Right cardiac atrium (tissue), 5 donors: ENCODE measurements around the gene COX6A2. TPM values are rescaled to one million over a fixed set of nuclear protein-coding genes. Genes with fewer than 3 reads are reported as not detected.
"Not testable (repeated sequence)": the region's sequence is repeated elsewhere in the genome, so short reads cannot be mapped to it uniquely, and the experiment has no call there.

Experiments
- ATAC-seq, 2 donors: fragments of 200-7000 bp; cut with Tn5 transposase; one replicate each; pipeline versions ENCODE4 v1.8.0 to v1.9.1; 2020; ENCODE audit warnings: moderate library complexity in 2 of 2, mild to moderate bottlenecking in 1 of 2
- DNase-seq, 3 donors: peaks; one replicate each; pipeline ENCODE4 v3.0.0-alpha.2; 2020
- H3K27ac ChIP-seq: one replicate; pipeline ENCODE4 v1.5.1; 2013; ENCODE audit warnings: mild to moderate bottlenecking, low read length, control low read depth, moderate library complexity
- H3K27me3 ChIP-seq: one replicate; pipeline ENCODE4 v1.6.1; 2013; ENCODE audit not compliant: control insufficient read depth, insufficient read depth
- H3K4me1 ChIP-seq: one replicate; pipeline ENCODE4 v1.6.1; 2013; ENCODE audit warnings: low read length; ENCODE audit not compliant: control insufficient read depth, insufficient read depth
- H3K4me3 ChIP-seq: one replicate; pipeline ENCODE4 v1.5.1; 2013; ENCODE audit warnings: low read length, control low read depth
- H3K9me3 ChIP-seq: one replicate; pipeline ENCODE4 v1.6.1; 2013; ENCODE audit warnings: low read length; ENCODE audit not compliant: control insufficient read depth
- WGBS: extraction: QIAGEN DNeasy Blood & Tissue Kit; methylation state at CpG from one replicate; pipeline ENCODE4 v1.1.7; 2013; 5-methylcytosine and 5-hydroxymethylcytosine counted together
- intact Hi-C, 4 donors: fragments of 100-400 bp; cut with DNase I; formaldehyde crosslinking; loops; one replicate each; pipeline versions ENCODE4 v1.11.0 to v1.14.0; 2022 to 2023
- polyA plus RNA-seq: library from polyadenylated mRNA; stranded (reverse); fragments of 200-250 nt; gene quantifications from one replicate; pipeline ENCODE4 v1.2.3, GENCODE V29; 2013
- total RNA-seq, 4 donors: library from RNA; stranded (reverse); fragmentation: NEBNext Ultra II Directional; extraction: Animal tissue kit (Norgen Biotek cat#: 25700); gene quantifications; one replicate each; pipeline ENCODE4 v1.2.1, GENCODE V29; 2021
- donor health status: healthy with polysubstance abuse.
- donor health status: DM: no; HTN: yes; CAD: no.
- donor health status: DM: no; HTN: no; CAD: no.
- donor health status: DM: no; HTN: yes; CAD: no; lungs with severe emphysema.
- donor health status: DM: yes; HTN: yes; CAD: no.

Gene COX6A2
- total and polyA plus RNA-seq, 5 donors = 574 to 4,696 (median 1,072) TPM

- no peak overlapping the region for H3K4me3 ChIP-seq
- DNase-seq = peak in 1 of 3 donors; percentile 32
- ATAC-seq = peak; percentile 65 to 79
- H3K27me3 ChIP-seq = no peaks in the 10 kb centered on the region
- intact Hi-C loops = loop anchor here in 1 of 4 donors (10.0 kb wide), 1 partner anchor 468 kb away; the partner anchor contains the start of gene HSD3B7
- H3K9me3 ChIP-seq = no peaks in the 10 kb centered on the region
- peak overlapping the region; percentile 67 for H3K27ac ChIP-seq
- peaks cover 16% of the 10 kb centered on the region for H3K4me1 ChIP-seq
- WGBS = 45% methylated on average over 3 of the region's 3 CpGs
These were observed 24.5 kb upstream of the COX6A2 start for GRCh38 chr16:31452631-31453106.

GRCh38 chr16:31451681-31452351, 23.7 kb upstream of the COX6A2 start:
- H3K27ac ChIP-seq = no peak overlapping the region

GRCh38 chr16:31451201-31451600, 23.0 kb upstream of the COX6A2 start:
- ATAC-seq (no peak), DNase-seq (no peak)
- no peaks in the 10 kb centered on the region for H3K27me3 ChIP-seq
- H3K27ac ChIP-seq = no peak overlapping the region
- no peak overlapping the region for H3K4me3 ChIP-seq
- WGBS = 86% methylated on average over 5 of the region's 5 CpGs
- intact Hi-C loops = loop anchor here in 1 of 4 donors (10.0 kb wide), 1 partner anchor 466 kb away; the partner anchor contains the start of gene HSD3B7
- H3K4me1 ChIP-seq = peaks cover 13% of the 10 kb centered on the region
- H3K9me3 ChIP-seq = no peaks in the 10 kb centered on the region

More at GRCh38 chr16:31451681-31452351, 23.7 kb upstream of the COX6A2 start:
- DNase-seq (peak; percentile 65 to 84 (median 72)), ATAC-seq (peak; percentile 69 to 74)
- peaks cover 13% of the 10 kb centered on the region for H3K4me1 ChIP-seq
- WGBS = 45% methylated on average over 11 of the region's 11 CpGs
- H3K9me3 ChIP-seq = no peaks in the 10 kb centered on the region
- no peak overlapping the region for H3K4me3 ChIP-seq
- intact Hi-C loops = loop anchor here in 1 of 4 donors (10.0 kb wide), 1 partner anchor 467 kb away; the partner anchor contains the start of gene HSD3B7
- H3K27me3 ChIP-seq = no peaks in the 10 kb centered on the region

GRCh38 chr16:31445931-31446330, 17.8 kb upstream of the COX6A2 start:
- H3K4me3 ChIP-seq, ATAC-seq, DNase-seq, H3K27me3 ChIP-seq, intact Hi-C loops, H3K9me3 ChIP-seq, H3K4me1 ChIP-seq, H3K27ac ChIP-seq: not testable (repeated sequence)
- 69% methylated on average over 6 of the region's 6 CpGs for WGBS

- Histone ChIP-seq H3K27me3 (no peaks in the 10 kb centered on the region), H3K4me1 (no peaks in the 10 kb centered on the region), H3K4me3 (peak overlapping the region; percentile 50), H3K9me3 (no peaks in the 10 kb centered on the region), H3K27ac (no peak overlapping the region)
- 58% methylated on average over 34 of the region's 34 CpGs for WGBS
- DNase-seq = peak in 2 of 3 donors; percentile 57 to 66
- intact Hi-C loops = loop anchor here in 2 of 4 donors (5.0 kb wide), 2 partner anchors 455 to 460 kb away; partner anchors contain the start of gene HSD3B7 (in 1 of the 2)
- peak; percentile 2 to 6 for ATAC-seq
These were observed 13.8 kb upstream of the COX6A2 start for GRCh38 chr16:31441956-31442355.

GRCh38 chr16:31440516-31441184, 12.5 kb upstream of the COX6A2 start:
- no peaks in the 10 kb centered on the region for H3K4me1 ChIP-seq
- no peaks in the 10 kb centered on the region for H3K9me3 ChIP-seq
- peak overlapping the region; percentile 20 for H3K27ac ChIP-seq
- ATAC-seq (no peak), DNase-seq (no peak)
- H3K27me3 ChIP-seq = no peaks in the 10 kb centered on the region
- 45% methylated on average over 4 of the region's 4 CpGs for WGBS
- intact Hi-C loops = loop anchor here in 2 of 4 donors (5.0 kb wide), 2 partner anchors 453 to 458 kb away; partner anchors contain the start of gene HSD3B7 (in 1 of the 2)
- H3K4me3 ChIP-seq = no peak overlapping the region

- intact Hi-C loops = no loop called here
- Histone ChIP-seq H3K27ac (no peak overlapping the region), H3K4me1 (no peaks in the 10 kb centered on the region), H3K9me3 (no peaks in the 10 kb centered on the region), H3K27me3 (no peaks in the 10 kb centered on the region), H3K4me3 (no peak overlapping the region)
- WGBS = 75% methylated on average over 3 of the region's 3 CpGs
- DNase-seq (no peak), ATAC-seq (no peak)
These were observed 11.4 kb upstream of the COX6A2 start for GRCh38 chr16:31439519-31439918.

GRCh38 chr16:31439023-31439422, 10.9 kb upstream of the COX6A2 start:
- ATAC-seq, H3K27me3 ChIP-seq, DNase-seq, intact Hi-C loops, H3K4me3 ChIP-seq, H3K27ac ChIP-seq, H3K4me1 ChIP-seq, H3K9me3 ChIP-seq: not testable (repeated sequence)
- WGBS = 49% methylated on average over 3 of the region's 4 CpGs

- no peaks in the 10 kb centered on the region for H3K4me1 ChIP-seq
- ATAC-seq = no peak
- no peak overlapping the region for H3K4me3 ChIP-seq
- intact Hi-C loops = no loop called here
- 52% methylated on average over 2 of the region's 2 CpGs for WGBS
- no peak overlapping the region for H3K27ac ChIP-seq
- no peaks in the 10 kb centered on the region for H3K27me3 ChIP-seq
- no peak for DNase-seq
- H3K9me3 ChIP-seq = no peaks in the 10 kb centered on the region
These were observed 10.3 kb upstream of the COX6A2 start for GRCh38 chr16:31438414-31438813.

- Histone ChIP-seq H3K27me3 (no peaks in the 10 kb centered on the region), H3K27ac (no peak overlapping the region), H3K9me3 (no peaks in the 10 kb centered on the region), H3K4me3 (no peak overlapping the region), H3K4me1 (no peaks in the 10 kb centered on the region)
- no peak for DNase-seq
- WGBS = 92% methylated on average over 44 of the region's 44 CpGs
- ATAC-seq = peak in 1 of 2 donors; percentile 20
- intact Hi-C loops = no loop called here
These were observed 8.3 kb upstream of the COX6A2 start for GRCh38 chr16:31436221-31437045.
